ENCODE results near the gene MPV17L. TPM values are rescaled to one million over a fixed set of nuclear protein-coding genes. Genes with fewer than 3 reads are reported as not detected.
A peak's percentile ranks its signal among the peaks of the same experiment; 100 is the strongest.
"Not testable (repeated sequence)": the region's sequence is repeated elsewhere in the genome, so short reads cannot be mapped to it uniquely, and the experiment has no call there.

MPV17L gene
- under 1 TPM in 1 of 3 donors, not detected in 2; 0.17 TPM for polyA plus RNA-seq

- H3K4me1 Mint-ChIP-seq, H3K27ac Mint-ChIP-seq, H3K9me3 Mint-ChIP-seq, H3K36me3 Mint-ChIP-seq: not testable (repeated sequence)
- peak in 2 of 3 donors; percentile 14 to 16 for DNase-seq
- peak within 1 kb of the TSS; percentile 36 to 54 (median 48) for H3K4me3 Mint-ChIP-seq
- peaks cover 2 to 20% (median 5%) of the 10 kb centered on the region in 3 donors for H3K27me3 Mint-ChIP-seq (ENCODE audit: low read depth in 3 of 3)
These were observed at the start of gene MPV17L for GRCh38 chr16:15395631-15396508. Gene MPV17L, plus strand, starts transcription at chr16:15395754. Its CDS starts 144 bp downstream, at chr16:15395898.

- not testable (repeated sequence) for DNase-seq
These were observed 46.8 kb upstream of the MPV17L start for GRCh38 chr16:15348721-15349120.

GRCh38 chr16:15351251-15351650, 44.3 kb upstream of the MPV17L start:
- not testable (repeated sequence) for H3K27me3 Mint-ChIP-seq (ENCODE audit: low read depth in 3 of 3); H3K36me3 Mint-ChIP-seq; H3K4me3 Mint-ChIP-seq; H3K4me1 Mint-ChIP-seq; H3K9me3 Mint-ChIP-seq; H3K27ac Mint-ChIP-seq; DNase-seq

More at GRCh38 chr16:15348721-15349120, 46.8 kb upstream of the MPV17L start:
- not testable (repeated sequence) for H3K27ac Mint-ChIP-seq; H3K9me3 Mint-ChIP-seq; H3K27me3 Mint-ChIP-seq (ENCODE audit: low read depth in 3 of 3); H3K4me3 Mint-ChIP-seq; H3K36me3 Mint-ChIP-seq; H3K4me1 Mint-ChIP-seq

- not testable (repeated sequence) for H3K36me3 Mint-ChIP-seq; H3K4me1 Mint-ChIP-seq; DNase-seq; H3K27me3 Mint-ChIP-seq (ENCODE audit: low read depth in 3 of 3); H3K4me3 Mint-ChIP-seq; H3K27ac Mint-ChIP-seq; H3K9me3 Mint-ChIP-seq
These were observed 43.8 kb upstream of the MPV17L start for GRCh38 chr16:15351745-15352144.

- H3K36me3 Mint-ChIP-seq; H3K27me3 Mint-ChIP-seq (ENCODE audit: low read depth in 3 of 3); DNase-seq; H3K4me1 Mint-ChIP-seq; H3K4me3 Mint-ChIP-seq; H3K9me3 Mint-ChIP-seq; H3K27ac Mint-ChIP-seq: not testable (repeated sequence)
These were observed 42.7 kb upstream of the MPV17L start for GRCh38 chr16:15352852-15353251.

- not testable (repeated sequence) for H3K9me3 Mint-ChIP-seq; H3K4me1 Mint-ChIP-seq; H3K4me3 Mint-ChIP-seq; DNase-seq; H3K27ac Mint-ChIP-seq; H3K36me3 Mint-ChIP-seq; H3K27me3 Mint-ChIP-seq (ENCODE audit: low read depth in 3 of 3)
These were observed 40.7 kb upstream of the MPV17L start for GRCh38 chr16:15354846-15355245.

- not testable (repeated sequence) for H3K9me3 Mint-ChIP-seq; H3K27me3 Mint-ChIP-seq (ENCODE audit: low read depth in 3 of 3); H3K27ac Mint-ChIP-seq; DNase-seq; H3K36me3 Mint-ChIP-seq; H3K4me3 Mint-ChIP-seq; H3K4me1 Mint-ChIP-seq
These were observed 38.1 kb upstream of the MPV17L start for GRCh38 chr16:15357495-15357894.

GRCh38 chr16:15378194-15378593, 17.4 kb upstream of the MPV17L start, which contains the start of gene NPIPA5:
Gene NPIPA5, minus strand, starts transcription at chr16:15378294. Its CDS starts 0 bp downstream, at chr16:15378294.
- not testable (repeated sequence) for H3K36me3 Mint-ChIP-seq; H3K27me3 Mint-ChIP-seq (ENCODE audit: low read depth in 3 of 3); H3K4me1 Mint-ChIP-seq; H3K27ac Mint-ChIP-seq; H3K4me3 Mint-ChIP-seq; DNase-seq; H3K9me3 Mint-ChIP-seq

- not testable (repeated sequence) for H3K27ac Mint-ChIP-seq; DNase-seq; H3K36me3 Mint-ChIP-seq; H3K4me3 Mint-ChIP-seq; H3K4me1 Mint-ChIP-seq; H3K9me3 Mint-ChIP-seq; H3K27me3 Mint-ChIP-seq (ENCODE audit: low read depth in 3 of 3)
These were observed 12.7 kb upstream of the MPV17L start for GRCh38 chr16:15382810-15383209.

- Mint-ChIP-seq H3K27me3 (ENCODE audit: low read depth in 3 of 3) (peaks cover 11 to 12% (median 12%) of the 10 kb centered on the region in 3 donors), H3K4me1 (peaks cover 11 to 16% of the 10 kb centered on the region in 2 donors)
- not testable (repeated sequence) for H3K4me3 Mint-ChIP-seq, H3K36me3 Mint-ChIP-seq, H3K9me3 Mint-ChIP-seq, H3K27ac Mint-ChIP-seq, DNase-seq
These were observed 7.5 kb upstream of the MPV17L start for GRCh38 chr16:15388060-15388459.

- H3K9me3 Mint-ChIP-seq = not testable (repeated sequence)
- Mint-ChIP-seq H3K27me3 (ENCODE audit: low read depth in 3 of 3) (peaks cover 10 to 15% (median 11%) of the 10 kb centered on the region in 3 donors), H3K27ac (peak overlapping the region; percentile 61 to 92 (median 82))
These were observed 5.6 kb upstream of the MPV17L start for GRCh38 chr16:15389916-15390315.

GRCh38 chr16:15393025-15393424, 2.5 kb upstream of the MPV17L start:
- not testable (repeated sequence) for H3K9me3 Mint-ChIP-seq, H3K27ac Mint-ChIP-seq, DNase-seq, H3K4me3 Mint-ChIP-seq, H3K36me3 Mint-ChIP-seq
- H3K4me1 Mint-ChIP-seq = peaks cover 11 to 16% of the 10 kb centered on the region in 2 donors
- peaks cover 7 to 20% (median 10%) of the 10 kb centered on the region in 3 donors for H3K27me3 Mint-ChIP-seq (ENCODE audit: low read depth in 3 of 3)

More at GRCh38 chr16:15389916-15390315, 5.6 kb upstream of the MPV17L start:
- H3K36me3 Mint-ChIP-seq = not testable (repeated sequence)
- H3K4me1 Mint-ChIP-seq = peaks cover 11 to 16% of the 10 kb centered on the region in 2 donors
- peak overlapping the region; percentile 9 to 54 (median 23) for H3K4me3 Mint-ChIP-seq
- DNase-seq = peak; percentile 67 to 69 (median 69)

GRCh38 chr16:15396509-15396829, 915 bp downstream of the MPV17L start:
- H3K4me3 Mint-ChIP-seq = peak overlapping the region in 4 of 5 donors; percentile 24 to 48 (median 34)

GRCh38 chr16:15396948-15397594, 1.5 kb downstream of the MPV17L start:
- no peak for DNase-seq
- no peaks in the 10 kb centered on the region for H3K36me3 Mint-ChIP-seq
- peak overlapping the region in 3 of 5 donors; percentile 4 to 48 (median 29) for H3K4me3 Mint-ChIP-seq
- no peaks in the 10 kb centered on the region for H3K9me3 Mint-ChIP-seq
- H3K27me3 Mint-ChIP-seq (ENCODE audit: low read depth in 3 of 3) = peaks cover 2 to 20% (median 5%) of the 10 kb centered on the region in 3 donors
- no peak overlapping the region for H3K27ac Mint-ChIP-seq
- H3K4me1 Mint-ChIP-seq = no peaks in the 10 kb centered on the region

More at GRCh38 chr16:15396509-15396829, 915 bp downstream of the MPV17L start:
- H3K36me3 Mint-ChIP-seq, H3K27ac Mint-ChIP-seq, DNase-seq, H3K9me3 Mint-ChIP-seq, H3K4me1 Mint-ChIP-seq: not testable (repeated sequence)
- peaks cover 2 to 20% (median 5%) of the 10 kb centered on the region in 3 donors for H3K27me3 Mint-ChIP-seq (ENCODE audit: low read depth in 3 of 3)

Measured in immature natural killer cell (primary cell).